Endothelial cell (in vitro differentiated cells): Measurements from ENCODE around the gene RNF123. TPM values are rescaled to one million over a fixed set of nuclear protein-coding genes. Genes with fewer than 3 reads are reported as not detected.

Experiments
- DNase-seq: peaks from one replicate; pipeline ENCODE4 v3.0.0; 2021; ENCODE audit warnings: low spot score
- H3K27ac Mint-ChIP-seq: one replicate; pipeline ENCODE4 v1.8.0; 2021; ENCODE audit warnings: mixed read lengths, inconsistent platforms; ENCODE audit not compliant: unreplicated experiment
- H3K27me3 Mint-ChIP-seq: one replicate; pipeline ENCODE4 v1.8.0; 2021; ENCODE audit warnings: mild to moderate bottlenecking, moderate library complexity, mixed read lengths, inconsistent platforms; ENCODE audit not compliant: unreplicated experiment
- H3K36me3 Mint-ChIP-seq: one replicate; pipeline ENCODE4 v1.8.0; 2021; ENCODE audit warnings: mild to moderate bottlenecking, low read depth, mixed read lengths, inconsistent platforms; ENCODE audit not compliant: unreplicated experiment
- H3K4me1 Mint-ChIP-seq: one replicate; pipeline ENCODE4 v1.8.0; 2021; ENCODE audit warnings: mild to moderate bottlenecking, mixed read lengths, inconsistent platforms; ENCODE audit not compliant: unreplicated experiment
- H3K4me3 Mint-ChIP-seq: one replicate; pipeline ENCODE4 v1.8.0; 2021; ENCODE audit warnings: mild to moderate bottlenecking, mixed read lengths, inconsistent platforms; ENCODE audit not compliant: unreplicated experiment
- H3K9me3 Mint-ChIP-seq: one replicate; pipeline ENCODE4 v1.8.0; 2021; ENCODE audit warnings: mixed read lengths, inconsistent platforms; ENCODE audit not compliant: unreplicated experiment
- CTCF ChIP-seq: fragments of 200-600 bp; sonication (generic); IDR thresholded peaks from one replicate; pipeline ENCODE4 v1.5.0; 2021; ENCODE audit warnings: antibody characterized with exemption; ENCODE audit not compliant: unreplicated experiment
- total RNA-seq: library from RNA; stranded (reverse); fragmentation: NEBNext Ultra II Directional; extraction: Animal tissue kit (Norgen Biotek cat#: 25700); gene quantifications from one replicate; pipeline ENCODE4 v1.2.1, GENCODE V29; 2021; ENCODE audit not compliant: unreplicated experiment

RNF123 gene
- total RNA-seq, 1 donor from 2014 or later, result 42.3 TPM

GRCh38 chr3:49725906-49726681 lies 36.7 kb downstream of the RNF123 start:
- Mint-ChIP-seq H3K36me3 (peaks cover 10% of the 10 kb centered on the region), H3K9me3 (no peaks in the 10 kb centered on the region), H3K27me3 (peaks cover 17% of the 10 kb centered on the region), H3K4me1 (peaks cover 4% of the 10 kb centered on the region), H3K27ac (peak overlapping the region; percentile 9), H3K4me3 (no peak overlapping the region)
- no peak for TF ChIP-seq CTCF
- no peak for DNase-seq

DNA sequence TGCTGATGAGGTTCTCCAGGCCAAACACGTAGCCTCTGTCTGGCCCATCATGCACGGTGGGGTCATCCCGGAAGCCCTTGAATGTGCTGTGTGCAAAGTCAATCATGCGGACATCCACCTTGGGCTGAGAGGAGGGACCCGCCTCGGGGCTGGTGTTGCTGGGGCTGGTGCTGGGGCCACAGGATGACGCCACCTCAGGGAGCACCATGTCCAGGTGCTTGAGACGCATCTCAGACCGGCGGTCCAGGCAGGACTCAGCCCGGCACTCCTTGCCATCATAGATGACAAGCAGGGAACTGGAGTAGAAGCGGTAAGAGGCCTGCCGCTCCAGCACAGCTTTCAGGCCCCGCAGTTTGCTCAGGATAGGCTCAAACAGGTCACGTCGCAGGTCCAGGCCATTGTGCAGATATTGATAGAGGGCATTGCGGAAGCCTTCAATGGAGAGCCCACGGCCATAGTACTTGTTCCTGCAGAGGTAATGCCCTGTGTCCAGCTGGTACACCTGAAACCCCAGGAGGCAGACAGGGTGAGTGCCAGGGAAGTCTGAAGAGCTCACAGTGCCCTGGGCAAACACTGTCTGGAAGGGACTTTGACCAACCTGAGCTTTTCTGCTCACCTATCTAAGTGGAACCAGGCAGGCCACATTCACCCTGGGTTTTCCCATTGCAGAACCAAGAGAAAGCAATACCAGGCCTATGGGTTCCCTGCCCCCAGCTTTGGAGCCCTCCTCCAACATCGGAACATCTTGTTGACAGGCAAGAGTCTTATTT lies 38.0 kb downstream of the RNF123 start:
- Mint-ChIP-seq H3K9me3 (no peaks in the 10 kb centered on the region), H3K27ac (no peak overlapping the region), H3K4me3 (no peak overlapping the region), H3K4me1 (peaks cover 4% of the 10 kb centered on the region), H3K36me3 (peaks cover 15% of the 10 kb centered on the region), H3K27me3 (peaks cover 13% of the 10 kb centered on the region)
- TF ChIP-seq CTCF, result no peak
- no peak for DNase-seq

- Mint-ChIP-seq H3K9me3 (no peaks in the 10 kb centered on the region), H3K4me3 (peak overlapping the region; percentile 52), H3K4me1 (no peaks in the 10 kb centered on the region), H3K27ac (no peak overlapping the region), H3K27me3 (peaks cover 10% of the 10 kb centered on the region), H3K36me3 (peaks cover 11% of the 10 kb centered on the region)
- no peak for DNase-seq
- no peak for TF ChIP-seq CTCF
Measured at GRCh38 chr3:49727924-49728361, 38.6 kb downstream of the RNF123 start.

DNA sequence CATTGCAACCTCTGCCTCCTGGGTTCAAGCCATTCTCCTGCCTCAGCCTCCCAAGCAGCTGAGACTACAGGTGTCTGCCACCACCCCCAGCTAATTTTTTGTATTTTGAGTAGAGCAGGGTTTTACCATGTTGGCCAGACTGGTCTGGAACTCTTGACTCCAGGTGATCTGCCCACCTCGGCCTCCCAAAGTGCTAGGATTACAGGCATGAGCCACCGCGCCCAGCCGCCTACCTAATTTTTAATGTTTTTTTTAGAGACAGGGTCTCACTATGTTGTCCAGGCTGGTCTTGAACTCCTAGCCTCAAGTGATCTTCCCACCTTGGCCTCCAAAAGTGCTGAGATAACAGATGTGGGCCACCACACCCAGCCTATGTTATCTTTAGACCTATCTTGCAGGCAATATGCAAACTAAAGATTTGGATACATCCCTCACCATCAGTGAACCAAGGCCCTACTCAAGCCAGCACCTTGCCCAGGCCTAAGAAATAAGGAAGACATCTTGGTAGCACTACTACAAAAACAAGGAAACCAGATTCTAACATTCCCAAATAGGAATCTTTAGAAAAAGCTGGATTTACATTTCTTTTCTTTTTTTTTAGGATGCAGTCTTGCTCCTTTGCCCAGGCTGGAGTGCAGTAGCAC lies 40.7 kb downstream of the RNF123 start:
- no peak overlapping the region for H3K27ac Mint-ChIP-seq
- H3K4me3 Mint-ChIP-seq, result no peak overlapping the region
- no peaks in the 10 kb centered on the region for H3K4me1 Mint-ChIP-seq
- H3K27me3 Mint-ChIP-seq, result no peaks in the 10 kb centered on the region
- H3K36me3 Mint-ChIP-seq, result peaks cover 18% of the 10 kb centered on the region
- no peak for DNase-seq
- TF ChIP-seq CTCF, result no peak
- H3K9me3 Mint-ChIP-seq, result no peaks in the 10 kb centered on the region
